ENCODE measurements around the gene ZFYVE19. TPM values are rescaled to one million over a fixed set of nuclear protein-coding genes. Genes with fewer than 3 reads are reported as not detected.

Gene ZFYVE19
- total and polyA plus RNA-seq, 8 donors: 7.4 to 27.3 (median 9.3) TPM

- Histone ChIP-seq H3K4me3 (peak overlapping the region; percentile 73 to 89 (median 77)), H3K27me3 (no peaks in the 10 kb centered on the region), H3K36me3 (no peaks in the 10 kb centered on the region), H3K4me1 (peaks cover 0 to 25% (median 16%) of the 10 kb centered on the region in 3 donors), H3K9me3 (no peaks in the 10 kb centered on the region), H3K27ac (peak overlapping the region; percentile 77 to 94 (median 86))
- intact Hi-C loops (cut with DNase I): no loop called here
- DNase-seq: peak in 5 of 6 donors; percentile 45 to 85 (median 50)
- 0 to 1% methylated on average over 28 of the region's 28 CpGs for WGBS, 2 donors
- no peak for FAIRE-seq
- TF ChIP-seq, protein P1, sequence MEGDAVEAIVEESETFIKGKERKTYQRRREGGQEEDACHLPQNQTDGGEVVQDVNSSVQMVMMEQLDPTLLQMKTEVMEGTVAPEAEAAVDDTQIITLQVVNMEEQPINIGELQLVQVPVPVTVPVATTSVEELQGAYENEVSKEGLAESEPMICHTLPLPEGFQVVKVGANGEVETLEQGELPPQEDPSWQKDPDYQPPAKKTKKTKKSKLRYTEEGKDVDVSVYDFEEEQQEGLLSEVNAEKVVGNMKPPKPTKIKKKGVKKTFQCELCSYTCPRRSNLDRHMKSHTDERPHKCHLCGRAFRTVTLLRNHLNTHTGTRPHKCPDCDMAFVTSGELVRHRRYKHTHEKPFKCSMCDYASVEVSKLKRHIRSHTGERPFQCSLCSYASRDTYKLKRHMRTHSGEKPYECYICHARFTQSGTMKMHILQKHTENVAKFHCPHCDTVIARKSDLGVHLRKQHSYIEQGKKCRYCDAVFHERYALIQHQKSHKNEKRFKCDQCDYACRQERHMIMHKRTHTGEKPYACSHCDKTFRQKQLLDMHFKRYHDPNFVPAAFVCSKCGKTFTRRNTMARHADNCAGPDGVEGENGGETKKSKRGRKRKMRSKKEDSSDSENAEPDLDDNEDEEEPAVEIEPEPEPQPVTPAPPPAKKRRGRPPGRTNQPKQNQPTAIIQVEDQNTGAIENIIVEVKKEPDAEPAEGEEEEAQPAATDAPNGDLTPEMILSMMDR (IDR thresholded peaks at IDR 0.05): no peak
- ATAC-seq: peak; percentile 12 to 41 (median 25)
These were observed 37.8 kb downstream of the ZFYVE19 start for GRCh38 chr15:40844696-40845030.

- no peak for ATAC-seq
- TF ChIP-seq, protein P1 (IDR thresholded peaks at IDR 0.05): no peak
- H3K36me3 ChIP-seq: no peaks in the 10 kb centered on the region
- no peaks in the 10 kb centered on the region for H3K27me3 ChIP-seq
- peak overlapping the region; percentile 73 to 89 (median 77) for H3K4me3 ChIP-seq
- peak overlapping the region; percentile 77 to 94 (median 86) for H3K27ac ChIP-seq
- peaks cover 0 to 25% (median 16%) of the 10 kb centered on the region in 3 donors for H3K4me1 ChIP-seq
- FAIRE-seq: no peak
- intact Hi-C loops (cut with DNase I): no loop called here
- 13% methylated on average over 12 of the region's 12 CpGs for whole genome bisulfite sequencing, 2 donors
- no peak for DNase-seq
- no peaks in the 10 kb centered on the region for H3K9me3 ChIP-seq
These were observed 38.1 kb downstream of the ZFYVE19 start for GRCh38 chr15:40845036-40845435.

GRCh38 chr15:40845511-40846284 lies 38.8 kb downstream of the ZFYVE19 start:
- FAIRE-seq (no peak), ATAC-seq (peak; percentile 77 to 88 (median 82)), DNase-seq (peak; percentile 66 to 88 (median 87))
- peaks cover 0 to 4% (median 0%) of the 10 kb centered on the region in 3 donors for H3K36me3 ChIP-seq
- WGBS, 2 donors: 18 to 20% methylated on average over 8 of the region's 8 CpGs
- H3K27me3 ChIP-seq: no peaks in the 10 kb centered on the region
- peaks cover 0 to 25% (median 16%) of the 10 kb centered on the region in 3 donors for H3K4me1 ChIP-seq
- H3K27ac ChIP-seq: peak overlapping the region; percentile 60 to 94 (median 83)
- TF ChIP-seq, protein P1 (IDR thresholded peaks at IDR 0.05): no peak
- H3K4me3 ChIP-seq: peak overlapping the region in 3 of 4 donors; percentile 73 to 89 (median 77)
- H3K9me3 ChIP-seq: no peaks in the 10 kb centered on the region
- intact Hi-C loops (cut with DNase I): no loop called here

GRCh38 chr15:40846841-40847222 lies 39.9 kb downstream of the ZFYVE19 start:
- intact Hi-C loops (cut with DNase I): no loop called here
- peaks cover 0 to 25% (median 16%) of the 10 kb centered on the region in 3 donors for H3K4me1 ChIP-seq
- H3K27me3 ChIP-seq: no peaks in the 10 kb centered on the region
- DNase-seq (peak in 2 of 6 donors; percentile 32 to 46), ATAC-seq (peak in 2 of 4 donors; percentile 3 to 14), FAIRE-seq (no peak)
- peaks cover 0 to 6% (median 0%) of the 10 kb centered on the region in 3 donors for H3K36me3 ChIP-seq
- peak overlapping the region; percentile 60 to 94 (median 83) for H3K27ac ChIP-seq
- TF ChIP-seq, protein P1 (IDR thresholded peaks at IDR 0.05): no peak
- no peaks in the 10 kb centered on the region for H3K9me3 ChIP-seq
- peak overlapping the region in 2 of 4 donors; percentile 73 to 89 for H3K4me3 ChIP-seq
